SU-DHL-6 (cell line): ENCODE results near the gene OR2F1.

Source experiments
- EZH2phosphoT487 ChIP-seq: fragments of 200-600 bp; sonication (generic), shearing (Covaris generic); conservative IDR thresholded peaks from 2 replicates; pipeline ENCODE4 v1.6.1; 2018; ENCODE audit warnings: mild to moderate bottlenecking, antibody characterized with exemption, low read length, moderate library complexity, mixed read lengths
- TF ChIP-seq, protein P1 (sequence below): fragments of 200-600 bp; sonication (generic); IDR thresholded peaks from one replicate; pipeline ENCODE4 v1.5.1; 2017; ENCODE audit warnings: antibody characterized with exemption, mild to moderate bottlenecking, low read length, moderate library complexity; ENCODE audit not compliant: insufficient read depth, poor library complexity, severe bottlenecking

GRCh38 chr7:143967398-143967797, 12.8 kb downstream of the OR2F1 start:
- TF ChIP-seq, protein P1, sequence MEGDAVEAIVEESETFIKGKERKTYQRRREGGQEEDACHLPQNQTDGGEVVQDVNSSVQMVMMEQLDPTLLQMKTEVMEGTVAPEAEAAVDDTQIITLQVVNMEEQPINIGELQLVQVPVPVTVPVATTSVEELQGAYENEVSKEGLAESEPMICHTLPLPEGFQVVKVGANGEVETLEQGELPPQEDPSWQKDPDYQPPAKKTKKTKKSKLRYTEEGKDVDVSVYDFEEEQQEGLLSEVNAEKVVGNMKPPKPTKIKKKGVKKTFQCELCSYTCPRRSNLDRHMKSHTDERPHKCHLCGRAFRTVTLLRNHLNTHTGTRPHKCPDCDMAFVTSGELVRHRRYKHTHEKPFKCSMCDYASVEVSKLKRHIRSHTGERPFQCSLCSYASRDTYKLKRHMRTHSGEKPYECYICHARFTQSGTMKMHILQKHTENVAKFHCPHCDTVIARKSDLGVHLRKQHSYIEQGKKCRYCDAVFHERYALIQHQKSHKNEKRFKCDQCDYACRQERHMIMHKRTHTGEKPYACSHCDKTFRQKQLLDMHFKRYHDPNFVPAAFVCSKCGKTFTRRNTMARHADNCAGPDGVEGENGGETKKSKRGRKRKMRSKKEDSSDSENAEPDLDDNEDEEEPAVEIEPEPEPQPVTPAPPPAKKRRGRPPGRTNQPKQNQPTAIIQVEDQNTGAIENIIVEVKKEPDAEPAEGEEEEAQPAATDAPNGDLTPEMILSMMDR, result no peak
- no peak for TF ChIP-seq EZH2phosphoT487
